GM21447 (cell line): ENCODE results near the gene CLC.

Experiments
- ATAC-seq: cut with Tn5 transposase; IDR thresholded peaks from one replicate; pipeline ENCODE4 v1.9.1; 2021; ENCODE audit not compliant: unreplicated experiment

The CLC gene

DNA sequence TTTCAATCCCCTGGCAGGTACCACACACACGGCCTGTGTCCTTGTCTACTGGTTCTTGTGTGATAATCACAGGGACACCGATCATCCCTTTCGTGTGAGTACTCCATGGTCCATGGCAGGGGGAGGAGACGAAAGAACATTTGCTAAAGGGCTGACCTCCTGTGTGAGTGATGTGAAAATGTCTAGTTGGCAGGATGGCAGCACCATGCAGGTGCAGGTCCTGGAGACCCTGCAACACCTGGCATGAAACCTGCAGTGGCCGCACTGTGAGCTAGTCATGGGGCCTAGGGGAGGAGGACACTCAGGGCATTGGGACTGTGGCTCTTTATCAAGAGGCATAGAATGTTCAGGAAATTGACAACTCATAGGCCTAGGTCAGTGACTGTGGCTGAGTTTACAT, 56.4 kb downstream of the CLC start:
- no peak for ATAC-seq
